Measurements from ENCODE around the gene POLA1. TPM values are rescaled to one million over a fixed set of nuclear protein-coding genes. Genes with fewer than 3 reads are reported as not detected.

The POLA1 gene, protein sequence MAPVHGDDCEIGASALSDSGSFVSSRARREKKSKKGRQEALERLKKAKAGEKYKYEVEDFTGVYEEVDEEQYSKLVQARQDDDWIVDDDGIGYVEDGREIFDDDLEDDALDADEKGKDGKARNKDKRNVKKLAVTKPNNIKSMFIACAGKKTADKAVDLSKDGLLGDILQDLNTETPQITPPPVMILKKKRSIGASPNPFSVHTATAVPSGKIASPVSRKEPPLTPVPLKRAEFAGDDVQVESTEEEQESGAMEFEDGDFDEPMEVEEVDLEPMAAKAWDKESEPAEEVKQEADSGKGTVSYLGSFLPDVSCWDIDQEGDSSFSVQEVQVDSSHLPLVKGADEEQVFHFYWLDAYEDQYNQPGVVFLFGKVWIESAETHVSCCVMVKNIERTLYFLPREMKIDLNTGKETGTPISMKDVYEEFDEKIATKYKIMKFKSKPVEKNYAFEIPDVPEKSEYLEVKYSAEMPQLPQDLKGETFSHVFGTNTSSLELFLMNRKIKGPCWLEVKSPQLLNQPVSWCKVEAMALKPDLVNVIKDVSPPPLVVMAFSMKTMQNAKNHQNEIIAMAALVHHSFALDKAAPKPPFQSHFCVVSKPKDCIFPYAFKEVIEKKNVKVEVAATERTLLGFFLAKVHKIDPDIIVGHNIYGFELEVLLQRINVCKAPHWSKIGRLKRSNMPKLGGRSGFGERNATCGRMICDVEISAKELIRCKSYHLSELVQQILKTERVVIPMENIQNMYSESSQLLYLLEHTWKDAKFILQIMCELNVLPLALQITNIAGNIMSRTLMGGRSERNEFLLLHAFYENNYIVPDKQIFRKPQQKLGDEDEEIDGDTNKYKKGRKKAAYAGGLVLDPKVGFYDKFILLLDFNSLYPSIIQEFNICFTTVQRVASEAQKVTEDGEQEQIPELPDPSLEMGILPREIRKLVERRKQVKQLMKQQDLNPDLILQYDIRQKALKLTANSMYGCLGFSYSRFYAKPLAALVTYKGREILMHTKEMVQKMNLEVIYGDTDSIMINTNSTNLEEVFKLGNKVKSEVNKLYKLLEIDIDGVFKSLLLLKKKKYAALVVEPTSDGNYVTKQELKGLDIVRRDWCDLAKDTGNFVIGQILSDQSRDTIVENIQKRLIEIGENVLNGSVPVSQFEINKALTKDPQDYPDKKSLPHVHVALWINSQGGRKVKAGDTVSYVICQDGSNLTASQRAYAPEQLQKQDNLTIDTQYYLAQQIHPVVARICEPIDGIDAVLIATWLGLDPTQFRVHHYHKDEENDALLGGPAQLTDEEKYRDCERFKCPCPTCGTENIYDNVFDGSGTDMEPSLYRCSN (N-terminal part only)
- total RNA-seq = 76.5 and 77.7 TPM in 2 replicates
- long read RNA-seq, partial matches to known transcripts = 138 of 156 reads
- long read RNA-seq, other reads (novel, unspliced or antisense) = 18 of 156 reads

DNA sequence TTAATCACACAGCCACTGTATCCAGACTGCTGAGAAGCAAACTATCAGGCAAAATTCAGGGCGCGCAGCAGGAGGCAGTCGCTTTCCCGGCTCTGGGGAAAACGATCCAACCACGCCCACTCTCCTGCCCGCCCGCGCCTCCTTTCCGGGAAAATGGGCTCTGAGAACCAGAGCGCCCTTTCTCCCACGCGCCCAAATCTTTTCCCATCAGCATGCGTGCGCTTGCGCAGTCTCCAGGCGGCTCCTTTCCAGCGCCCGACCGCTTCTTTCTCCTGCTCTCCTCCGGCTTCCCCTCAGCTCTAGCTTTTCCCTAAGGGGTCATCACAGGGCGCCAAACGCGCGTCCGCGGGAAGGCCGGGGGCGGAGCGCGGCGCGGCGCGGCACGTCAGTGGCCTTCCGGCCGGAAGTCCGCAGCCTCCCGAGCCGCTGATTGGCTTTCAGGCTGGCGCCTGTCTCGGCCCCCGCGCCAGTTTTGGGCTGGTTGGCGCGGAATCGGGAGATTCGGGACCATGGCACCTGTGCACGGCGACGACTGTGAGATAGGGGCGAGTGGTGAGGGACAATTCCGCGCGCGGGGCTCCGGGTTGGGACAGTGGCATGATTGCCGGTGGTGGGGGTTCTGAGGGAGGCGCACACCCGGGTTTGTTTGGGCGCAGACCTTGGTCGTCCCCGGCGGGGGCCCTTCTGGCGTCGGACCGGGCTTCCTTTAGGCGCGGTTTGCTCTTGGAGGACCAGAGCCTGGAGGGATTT is at the start of gene POLA1:
TSS of gene POLA1 (plus strand) at position 466 of the 750 bp plus-strand sequence. CDS start at position 510, 44 bp downstream.
- DNase-seq (ENCODE audit: low read depth, low spot score) = peak; percentile 98
- Mint-ChIP-seq H3K4me1 (peaks cover 52% of the 10 kb centered on the region), H3K27ac (ENCODE audit: unreplicated experiment) (peak within 1 kb of the TSS; percentile 97), H3K27me3 (ENCODE audit: low read depth) (no peaks in the 10 kb centered on the region), H3K36me3 (ENCODE audit: low read depth) (peaks cover 3% of the 10 kb centered on the region), H3K9me3 (no peaks in the 10 kb centered on the region), H3K4me3 (peak within 1 kb of the TSS; percentile 96)
- TF ChIP-seq, protein P1, sequence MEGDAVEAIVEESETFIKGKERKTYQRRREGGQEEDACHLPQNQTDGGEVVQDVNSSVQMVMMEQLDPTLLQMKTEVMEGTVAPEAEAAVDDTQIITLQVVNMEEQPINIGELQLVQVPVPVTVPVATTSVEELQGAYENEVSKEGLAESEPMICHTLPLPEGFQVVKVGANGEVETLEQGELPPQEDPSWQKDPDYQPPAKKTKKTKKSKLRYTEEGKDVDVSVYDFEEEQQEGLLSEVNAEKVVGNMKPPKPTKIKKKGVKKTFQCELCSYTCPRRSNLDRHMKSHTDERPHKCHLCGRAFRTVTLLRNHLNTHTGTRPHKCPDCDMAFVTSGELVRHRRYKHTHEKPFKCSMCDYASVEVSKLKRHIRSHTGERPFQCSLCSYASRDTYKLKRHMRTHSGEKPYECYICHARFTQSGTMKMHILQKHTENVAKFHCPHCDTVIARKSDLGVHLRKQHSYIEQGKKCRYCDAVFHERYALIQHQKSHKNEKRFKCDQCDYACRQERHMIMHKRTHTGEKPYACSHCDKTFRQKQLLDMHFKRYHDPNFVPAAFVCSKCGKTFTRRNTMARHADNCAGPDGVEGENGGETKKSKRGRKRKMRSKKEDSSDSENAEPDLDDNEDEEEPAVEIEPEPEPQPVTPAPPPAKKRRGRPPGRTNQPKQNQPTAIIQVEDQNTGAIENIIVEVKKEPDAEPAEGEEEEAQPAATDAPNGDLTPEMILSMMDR (conservative IDR thresholded peaks at IDR 0.05) = no peak

DNA sequence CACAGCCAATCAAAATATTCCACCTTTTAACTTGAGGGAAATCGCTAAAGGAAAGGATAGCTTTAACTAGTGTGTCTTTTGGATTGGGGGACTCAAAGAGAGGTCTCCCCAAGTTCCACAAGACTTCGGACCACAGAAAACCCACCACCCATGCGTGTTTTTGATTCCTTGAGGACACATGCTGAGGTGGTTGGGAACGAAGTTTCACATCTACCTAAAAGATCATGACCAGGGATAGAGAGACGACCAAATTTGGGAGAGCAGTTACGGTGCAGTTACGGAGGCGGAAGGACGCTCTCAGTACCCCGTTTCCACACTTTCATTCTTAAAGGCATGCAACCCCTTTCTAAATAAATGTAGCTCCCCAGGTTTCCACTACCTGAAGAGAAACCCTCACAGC is 47.7 kb upstream of the POLA1 start:
- Mint-ChIP-seq H3K4me1 (peaks cover 34% of the 10 kb centered on the region), H3K4me3 (peak overlapping the region; percentile 91), H3K27me3 (ENCODE audit: low read depth) (no peaks in the 10 kb centered on the region), H3K36me3 (ENCODE audit: low read depth) (no peaks in the 10 kb centered on the region), H3K27ac (ENCODE audit: unreplicated experiment) (peak overlapping the region; percentile 73), H3K9me3 (no peaks in the 10 kb centered on the region)
- TF ChIP-seq, protein P1 (conservative IDR thresholded peaks at IDR 0.05) = no peak
- no peak for DNase-seq (ENCODE audit: low read depth, low spot score)

DNA sequence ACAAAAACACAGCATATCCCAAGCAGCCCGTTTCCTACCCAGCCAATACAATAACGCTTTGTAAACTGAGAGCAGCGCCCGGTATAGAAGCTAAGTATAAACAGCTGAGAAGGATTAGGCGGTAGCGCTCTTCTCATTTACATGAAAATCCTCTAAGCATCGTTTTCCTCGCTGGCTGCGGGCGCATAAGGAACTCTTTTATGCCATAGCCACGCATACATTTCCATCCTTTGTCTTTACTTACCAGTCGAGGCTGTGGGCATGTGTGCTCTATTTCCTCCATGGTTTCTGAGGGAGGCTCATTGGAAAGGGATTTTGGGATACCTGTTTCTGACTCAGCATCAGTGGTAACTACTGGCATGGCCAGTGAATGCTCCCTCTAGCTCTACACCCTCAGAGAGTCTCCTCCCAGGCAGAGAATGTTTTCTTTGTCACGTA is 47.0 kb upstream of the POLA1 start:
- peak overlapping the region; percentile 90 for H3K27ac Mint-ChIP-seq (ENCODE audit: unreplicated experiment)
- peak; percentile 35 for DNase-seq (ENCODE audit: low read depth, low spot score)
- peaks cover 34% of the 10 kb centered on the region for H3K4me1 Mint-ChIP-seq
- no peaks in the 10 kb centered on the region for H3K9me3 Mint-ChIP-seq
- no peaks in the 10 kb centered on the region for H3K36me3 Mint-ChIP-seq (ENCODE audit: low read depth)
- TF ChIP-seq, protein P1 (conservative IDR thresholded peaks at IDR 0.05) = no peak
- peak overlapping the region; percentile 91 for H3K4me3 Mint-ChIP-seq
- H3K27me3 Mint-ChIP-seq (ENCODE audit: low read depth) = no peaks in the 10 kb centered on the region

DNA sequence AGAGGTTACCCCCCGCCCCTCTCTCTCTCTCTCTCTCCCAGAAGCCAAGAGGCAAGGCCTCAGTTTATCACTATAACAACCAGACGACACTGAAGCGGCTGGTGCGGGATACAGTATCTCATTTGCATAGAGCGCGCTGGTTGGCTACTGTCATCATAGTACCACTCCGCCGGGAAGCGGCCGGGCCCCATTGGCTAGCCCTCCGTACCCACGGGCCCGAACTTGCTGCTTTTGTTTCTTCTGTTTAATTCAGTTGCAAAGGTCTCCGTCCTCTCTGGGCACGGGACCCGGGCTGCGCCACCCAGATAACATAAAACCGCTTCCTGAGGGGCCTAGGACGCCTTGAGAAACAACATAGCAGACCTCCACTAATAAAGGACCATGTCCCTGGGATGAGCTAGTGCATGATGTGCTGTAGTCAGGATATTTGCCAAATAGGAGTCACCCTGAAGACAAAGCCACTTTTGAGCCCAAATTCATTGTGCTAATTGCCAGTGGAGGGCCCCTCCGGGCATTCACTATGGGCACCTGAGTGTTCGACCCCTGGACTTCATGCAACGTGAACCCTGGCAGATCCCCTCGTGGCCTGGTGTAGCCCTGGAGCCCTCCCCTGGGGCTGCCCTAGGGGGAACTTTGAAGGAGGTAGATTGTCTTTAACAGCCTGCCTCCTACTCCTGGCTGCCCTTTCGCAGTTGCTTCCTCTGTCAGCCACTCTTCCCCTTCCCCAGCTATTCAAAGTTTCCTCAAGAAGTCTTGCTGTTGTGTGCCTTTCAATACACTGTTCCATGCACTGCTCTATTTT is 46.3 kb upstream of the POLA1 start, which contains the start of gene PCYT1B:
TSS of gene PCYT1B (minus strand) at position 91 of the 802 bp plus-strand sequence. CDS start 242 bp downstream, outside the sequence.
- peak; percentile 68 for DNase-seq (ENCODE audit: low read depth, low spot score)
- Mint-ChIP-seq H3K4me1 (peaks cover 34% of the 10 kb centered on the region), H3K36me3 (ENCODE audit: low read depth) (no peaks in the 10 kb centered on the region), H3K27me3 (ENCODE audit: low read depth) (no peaks in the 10 kb centered on the region), H3K9me3 (no peaks in the 10 kb centered on the region), H3K27ac (ENCODE audit: unreplicated experiment) (peak within 1 kb of the TSS; percentile 90), H3K4me3 (peak within 1 kb of the TSS; percentile 91)
- TF ChIP-seq, protein P1 (conservative IDR thresholded peaks at IDR 0.05) = no peak
